Measurements from ENCODE around the gene SDK2. TPM values are rescaled to one million over a fixed set of nuclear protein-coding genes. Genes with fewer than 3 reads are reported as not detected.

Gene SDK2
- total RNA-seq, 1 donor from 2014 or later, result 11.0 TPM

GRCh38 chr17:73393381-73393780 is 250.9 kb downstream of the SDK2 start:
- H3K36me3 ChIP-seq (ENCODE audit: control insufficient read depth in 3 of 3, insufficient read depth in 3 of 3, low read length in 3 of 3), result no peaks in the 10 kb centered on the region
- no peak overlapping the region for H3K9ac ChIP-seq (ENCODE audit: low read depth in 1 of 3, low read length in 3 of 3)

GRCh38 chr17:73391331-73392265 is 252.6 kb downstream of the SDK2 start:
- Histone ChIP-seq H3K9ac (ENCODE audit: low read depth in 1 of 3, low read length in 3 of 3) (no peak overlapping the region), H3K9me3 (ENCODE audit: control insufficient read depth in 3 of 3, low read length in 3 of 3) (no peaks in the 10 kb centered on the region), H3K4me1 (ENCODE audit: control insufficient read depth in 3 of 3, insufficient read depth in 3 of 3, low read length in 3 of 3) (no peaks in the 10 kb centered on the region), H3K27ac (ENCODE audit: low read depth, low read length) (no peak overlapping the region), H3K27me3 (ENCODE audit: control insufficient read depth in 3 of 3, insufficient read depth in 3 of 3, low read length in 3 of 3) (peaks cover 0 to 3% (median 0%) of the 10 kb centered on the region in 3 donors), H3K36me3 (ENCODE audit: control insufficient read depth in 3 of 3, insufficient read depth in 3 of 3, low read length in 3 of 3) (no peaks in the 10 kb centered on the region), H3K4me3 (ENCODE audit: low read length in 3 of 3) (no peak overlapping the region)

More at GRCh38 chr17:73393381-73393780, 250.9 kb downstream of the SDK2 start:
- H3K9me3 ChIP-seq (ENCODE audit: control insufficient read depth in 3 of 3, low read length in 3 of 3), result no peaks in the 10 kb centered on the region
- peaks cover 0 to 3% (median 0%) of the 10 kb centered on the region in 3 donors for H3K27me3 ChIP-seq (ENCODE audit: control insufficient read depth in 3 of 3, insufficient read depth in 3 of 3, low read length in 3 of 3)
- no peak overlapping the region for H3K27ac ChIP-seq (ENCODE audit: low read depth, low read length)
- H3K4me3 ChIP-seq (ENCODE audit: low read length in 3 of 3), result no peak overlapping the region
- H3K4me1 ChIP-seq (ENCODE audit: control insufficient read depth in 3 of 3, insufficient read depth in 3 of 3, low read length in 3 of 3), result peaks cover 0 to 2% (median 0%) of the 10 kb centered on the region in 3 donors

- no peak overlapping the region for H3K4me3 ChIP-seq (ENCODE audit: low read length in 3 of 3)
- H3K36me3 ChIP-seq (ENCODE audit: control insufficient read depth in 3 of 3, insufficient read depth in 3 of 3, low read length in 3 of 3), result no peaks in the 10 kb centered on the region
- H3K9me3 ChIP-seq (ENCODE audit: control insufficient read depth in 3 of 3, low read length in 3 of 3), result no peaks in the 10 kb centered on the region
- no peak overlapping the region for H3K27ac ChIP-seq (ENCODE audit: low read depth, low read length)
- peaks cover 0 to 3% (median 0%) of the 10 kb centered on the region in 3 donors for H3K27me3 ChIP-seq (ENCODE audit: control insufficient read depth in 3 of 3, insufficient read depth in 3 of 3, low read length in 3 of 3)
- H3K4me1 ChIP-seq (ENCODE audit: control insufficient read depth in 3 of 3, insufficient read depth in 3 of 3, low read length in 3 of 3), result no peaks in the 10 kb centered on the region
- H3K9ac ChIP-seq (ENCODE audit: low read depth in 1 of 3, low read length in 3 of 3), result no peak overlapping the region
Observed at GRCh38 chr17:73390851-73391250, 253.4 kb downstream of the SDK2 start.

- peaks cover 0 to 3% (median 0%) of the 10 kb centered on the region in 3 donors for H3K27me3 ChIP-seq (ENCODE audit: control insufficient read depth in 3 of 3, insufficient read depth in 3 of 3, low read length in 3 of 3)
- no peak overlapping the region for H3K9ac ChIP-seq (ENCODE audit: low read depth in 1 of 3, low read length in 3 of 3)
- no peaks in the 10 kb centered on the region for H3K36me3 ChIP-seq (ENCODE audit: control insufficient read depth in 3 of 3, insufficient read depth in 3 of 3, low read length in 3 of 3)
- no peaks in the 10 kb centered on the region for H3K9me3 ChIP-seq (ENCODE audit: control insufficient read depth in 3 of 3, low read length in 3 of 3)
- no peak overlapping the region for H3K4me3 ChIP-seq (ENCODE audit: low read length in 3 of 3)
- H3K27ac ChIP-seq (ENCODE audit: low read depth, low read length), result no peak overlapping the region
- no peaks in the 10 kb centered on the region for H3K4me1 ChIP-seq (ENCODE audit: control insufficient read depth in 3 of 3, insufficient read depth in 3 of 3, low read length in 3 of 3)
Observed at GRCh38 chr17:73390221-73390620, 254.0 kb downstream of the SDK2 start.

GRCh38 chr17:73389411-73389810 is 254.8 kb downstream of the SDK2 start:
- Histone ChIP-seq H3K4me3 (ENCODE audit: low read length in 3 of 3) (no peak overlapping the region), H3K36me3 (ENCODE audit: control insufficient read depth in 3 of 3, insufficient read depth in 3 of 3, low read length in 3 of 3) (no peaks in the 10 kb centered on the region), H3K27me3 (ENCODE audit: control insufficient read depth in 3 of 3, insufficient read depth in 3 of 3, low read length in 3 of 3) (peaks cover 0 to 3% (median 0%) of the 10 kb centered on the region in 3 donors), H3K9me3 (ENCODE audit: control insufficient read depth in 3 of 3, low read length in 3 of 3) (no peaks in the 10 kb centered on the region), H3K9ac (ENCODE audit: low read depth in 1 of 3, low read length in 3 of 3) (no peak overlapping the region), H3K27ac (ENCODE audit: low read depth, low read length) (no peak overlapping the region), H3K4me1 (ENCODE audit: control insufficient read depth in 3 of 3, insufficient read depth in 3 of 3, low read length in 3 of 3) (no peaks in the 10 kb centered on the region)

GRCh38 chr17:73388578-73388905 is 255.7 kb downstream of the SDK2 start:
- no peak overlapping the region for H3K4me3 ChIP-seq (ENCODE audit: low read length in 3 of 3)
- no peak overlapping the region for H3K27ac ChIP-seq (ENCODE audit: low read depth, low read length)
- H3K9me3 ChIP-seq (ENCODE audit: control insufficient read depth in 3 of 3, low read length in 3 of 3), result no peaks in the 10 kb centered on the region
- no peaks in the 10 kb centered on the region for H3K4me1 ChIP-seq (ENCODE audit: control insufficient read depth in 3 of 3, insufficient read depth in 3 of 3, low read length in 3 of 3)
- H3K9ac ChIP-seq (ENCODE audit: low read depth in 1 of 3, low read length in 3 of 3), result no peak overlapping the region
- H3K36me3 ChIP-seq (ENCODE audit: control insufficient read depth in 3 of 3, insufficient read depth in 3 of 3, low read length in 3 of 3), result no peaks in the 10 kb centered on the region
- H3K27me3 ChIP-seq (ENCODE audit: control insufficient read depth in 3 of 3, insufficient read depth in 3 of 3, low read length in 3 of 3), result peaks cover 0 to 5% (median 3%) of the 10 kb centered on the region in 3 donors

DNA sequence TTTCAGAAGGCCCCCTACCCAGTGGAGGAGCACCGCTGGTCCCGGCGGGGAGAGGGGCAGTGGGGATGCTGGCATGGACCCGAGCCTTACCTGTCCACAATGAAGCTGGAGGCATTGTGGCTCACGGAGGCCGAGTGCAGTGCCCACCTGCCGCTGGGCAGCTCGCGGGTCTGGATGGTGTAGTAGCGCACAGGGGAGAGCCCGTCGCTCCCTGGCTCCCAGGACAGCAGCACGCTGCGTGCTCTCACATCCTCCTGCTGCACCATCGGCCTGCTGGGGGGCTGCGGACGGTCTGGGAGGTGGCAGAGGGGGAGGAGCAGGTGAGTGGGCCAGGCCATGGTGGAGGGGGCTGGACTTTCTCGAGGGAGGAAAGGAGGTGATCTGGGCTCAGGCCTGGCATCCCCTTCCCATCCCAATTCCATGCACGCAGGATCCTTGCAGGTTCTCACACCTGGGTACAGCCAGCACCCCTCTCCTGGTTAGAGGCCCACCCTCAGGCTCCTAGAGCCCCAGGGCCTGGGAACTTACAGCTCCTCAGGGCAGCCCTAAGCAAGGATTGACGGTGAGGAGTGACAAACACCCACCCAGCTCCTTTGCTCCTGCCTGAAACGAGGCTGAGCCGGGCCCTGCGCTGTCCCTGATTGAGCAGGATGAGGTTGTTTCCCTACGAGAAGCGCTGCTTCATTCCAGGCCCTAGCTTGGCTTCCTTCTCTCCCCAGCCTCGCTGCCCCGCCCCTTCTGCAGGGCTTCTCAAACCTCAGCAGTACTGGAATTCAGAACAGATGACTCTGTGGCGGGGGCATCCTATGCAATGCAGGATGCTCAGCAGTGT is 256.3 kb downstream of the SDK2 start:
- Histone ChIP-seq H3K4me3 (ENCODE audit: low read length in 3 of 3) (no peak overlapping the region), H3K27ac (ENCODE audit: low read depth, low read length) (no peak overlapping the region), H3K27me3 (ENCODE audit: control insufficient read depth in 3 of 3, insufficient read depth in 3 of 3, low read length in 3 of 3) (peaks cover 0 to 5% (median 3%) of the 10 kb centered on the region in 3 donors), H3K9ac (ENCODE audit: low read depth in 1 of 3, low read length in 3 of 3) (no peak overlapping the region), H3K4me1 (ENCODE audit: control insufficient read depth in 3 of 3, insufficient read depth in 3 of 3, low read length in 3 of 3) (no peaks in the 10 kb centered on the region), H3K36me3 (ENCODE audit: control insufficient read depth in 3 of 3, insufficient read depth in 3 of 3, low read length in 3 of 3) (no peaks in the 10 kb centered on the region), H3K9me3 (ENCODE audit: control insufficient read depth in 3 of 3, low read length in 3 of 3) (no peaks in the 10 kb centered on the region)

- Histone ChIP-seq H3K4me3 (ENCODE audit: low read length in 3 of 3) (no peak overlapping the region), H3K4me1 (ENCODE audit: control insufficient read depth in 3 of 3, insufficient read depth in 3 of 3, low read length in 3 of 3) (no peaks in the 10 kb centered on the region), H3K9ac (ENCODE audit: low read depth in 1 of 3, low read length in 3 of 3) (no peak overlapping the region), H3K27me3 (ENCODE audit: control insufficient read depth in 3 of 3, insufficient read depth in 3 of 3, low read length in 3 of 3) (peaks cover 0 to 5% (median 3%) of the 10 kb centered on the region in 3 donors), H3K9me3 (ENCODE audit: control insufficient read depth in 3 of 3, low read length in 3 of 3) (no peaks in the 10 kb centered on the region), H3K36me3 (ENCODE audit: control insufficient read depth in 3 of 3, insufficient read depth in 3 of 3, low read length in 3 of 3) (no peaks in the 10 kb centered on the region), H3K27ac (ENCODE audit: low read depth, low read length) (no peak overlapping the region)
Observed at GRCh38 chr17:73386561-73386960, 257.7 kb downstream of the SDK2 start.

GRCh38 chr17:73384926-73385325 is 259.3 kb downstream of the SDK2 start:
- Histone ChIP-seq H3K9me3 (ENCODE audit: control insufficient read depth in 3 of 3, low read length in 3 of 3) (no peaks in the 10 kb centered on the region), H3K27ac (ENCODE audit: low read depth, low read length) (no peak overlapping the region), H3K36me3 (ENCODE audit: control insufficient read depth in 3 of 3, insufficient read depth in 3 of 3, low read length in 3 of 3) (no peaks in the 10 kb centered on the region), H3K4me1 (ENCODE audit: control insufficient read depth in 3 of 3, insufficient read depth in 3 of 3, low read length in 3 of 3) (peaks cover 0 to under 1% (median 0%) of the 10 kb centered on the region in 3 donors), H3K9ac (ENCODE audit: low read depth in 1 of 3, low read length in 3 of 3) (no peak overlapping the region), H3K27me3 (ENCODE audit: control insufficient read depth in 3 of 3, insufficient read depth in 3 of 3, low read length in 3 of 3) (peaks cover 0 to 8% (median 3%) of the 10 kb centered on the region in 3 donors), H3K4me3 (ENCODE audit: low read length in 3 of 3) (no peak overlapping the region)

Measured in skeletal muscle tissue (tissue), 4 donors.